C4-2B (cell line): Measurements from ENCODE around the gene CLEC6A.
"Not testable (repeated sequence)": the region's sequence is repeated elsewhere in the genome, so short reads cannot be mapped to it uniquely, and the experiment has no call there.

Experiments used
- H3K27ac ChIP-seq: fragments of 450-650 bp; 2 replicates; pipeline ENCODE4 v1.5.1; 2017
- CTCF ChIP-seq: fragments of 450-650 bp; conservative IDR thresholded peaks from 2 replicates; pipeline ENCODE4 v1.5.1; 2017; ENCODE audit warnings: mild to moderate bottlenecking
- ZFX ChIP-seq: fragments of 450-650 bp; IDR thresholded peaks from 2 replicates; pipeline ENCODE4 v1.6.1; 2017

CLEC6A gene

GRCh38 chr12:8455727-8456360 is at the start of gene CLEC6A:
TSS of gene CLEC6A (plus strand) at chr12:8455962. CDS start at chr12:8456112, 150 bp downstream.
- TF ChIP-seq CTCF (no peak), ZFX (no peak)
- no peak within 1 kb of the TSS for H3K27ac ChIP-seq

GRCh38 chr12:8419576-8419975 is 36.2 kb upstream of the CLEC6A start:
- H3K27ac ChIP-seq, result not testable (repeated sequence)

- no peak overlapping the region for H3K27ac ChIP-seq
Observed at GRCh38 chr12:8420506-8420905, 35.3 kb upstream of the CLEC6A start.

GRCh38 chr12:8444536-8445278 is 11.1 kb upstream of the CLEC6A start:
- H3K27ac ChIP-seq, result not testable (repeated sequence)

More at GRCh38 chr12:8420506-8420905, 35.3 kb upstream of the CLEC6A start:
- TF ChIP-seq ZFX, result no peak
- no peak for TF ChIP-seq CTCF

- TF ChIP-seq CTCF, result no peak
- TF ChIP-seq ZFX, result no peak
- no peak overlapping the region for H3K27ac ChIP-seq
Observed at GRCh38 chr12:8445731-8446130, 10.0 kb upstream of the CLEC6A start.

GRCh38 chr12:8446642-8447547 is 8.9 kb upstream of the CLEC6A start:
- TF ChIP-seq CTCF (no peak), ZFX (no peak)
- H3K27ac ChIP-seq, result no peak overlapping the region

- no peak overlapping the region for H3K27ac ChIP-seq
- TF ChIP-seq CTCF, result no peak
- TF ChIP-seq ZFX, result no peak
Observed at GRCh38 chr12:8449355-8449859, 6.4 kb upstream of the CLEC6A start.

- TF ChIP-seq CTCF (no peak), ZFX (no peak)
- no peak overlapping the region for H3K27ac ChIP-seq
Observed at GRCh38 chr12:8452036-8452435, 3.7 kb upstream of the CLEC6A start.
